ENCODE results near the gene NUP214. TPM values are rescaled to one million over a fixed set of nuclear protein-coding genes. Genes with fewer than 3 reads are reported as not detected.

NUP214 gene
- 45.4 and 51.5 TPM in 2 replicates for total RNA-seq
- long read RNA-seq, partial matches to known transcripts, result 28 of 38 reads
- long read RNA-seq, other reads (novel, unspliced or antisense), result 10 of 38 reads

DNA sequence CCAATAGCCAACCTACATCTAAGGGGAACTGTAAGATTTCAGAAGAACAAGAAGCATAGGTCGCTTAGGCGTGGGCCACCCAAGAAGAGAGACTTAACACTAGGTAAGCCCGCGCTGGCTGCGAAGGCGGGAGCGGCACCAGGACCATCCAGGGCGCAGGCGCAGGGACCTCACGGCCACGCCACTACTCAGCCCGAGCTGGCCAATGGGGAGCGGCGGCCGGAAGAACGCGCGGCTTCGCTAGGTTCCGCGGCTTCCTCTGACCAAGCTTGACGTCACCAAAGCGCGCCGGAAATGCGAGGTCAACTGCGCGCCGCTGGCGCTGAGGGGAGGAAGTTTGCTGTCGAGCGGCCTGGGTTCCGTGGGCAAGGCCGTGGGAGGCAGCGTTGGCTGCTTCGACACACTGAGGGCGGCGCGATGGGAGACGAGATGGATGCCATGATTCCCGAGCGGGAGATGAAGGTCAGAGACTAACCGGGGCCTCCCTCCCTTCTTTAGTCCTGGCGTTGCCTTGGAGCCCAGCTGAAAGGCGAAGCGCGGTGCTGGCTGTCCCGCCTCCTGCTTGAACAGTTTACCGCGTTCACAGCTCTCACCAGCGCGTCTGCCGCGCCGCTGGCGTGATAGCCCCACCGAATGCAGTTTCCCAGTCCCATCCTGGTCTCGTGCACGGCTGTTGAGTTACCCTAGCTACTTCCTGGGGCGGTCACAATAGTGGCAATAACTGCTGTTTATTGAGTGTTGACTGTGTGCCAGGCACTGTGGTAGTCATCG, at the start of gene NUP214:
NUP214 (plus strand) TSS at position 299 of the 771 bp plus-strand sequence; CDS start at position 418, 119 bp downstream.
- TF ChIP-seq CTCF (IDR thresholded peaks at IDR 0.05), result no peak
- peak; percentile 99 for DNase-seq (ENCODE audit: extremely low spot score, unreplicated experiment)
- peaks cover 16% of the 10 kb centered on the region for H3K4me1 Mint-ChIP-seq (ENCODE audit: unreplicated experiment)
- peak within 1 kb of the TSS; percentile 99 for H3K4me3 Mint-ChIP-seq (ENCODE audit: unreplicated experiment)
- H3K27me3 Mint-ChIP-seq (ENCODE audit: unreplicated experiment), result no peaks in the 10 kb centered on the region
- no peaks in the 10 kb centered on the region for H3K9me3 Mint-ChIP-seq (ENCODE audit: unreplicated experiment)
- peaks cover 20% of the 10 kb centered on the region for H3K36me3 Mint-ChIP-seq (ENCODE audit: unreplicated experiment)
- H3K27ac Mint-ChIP-seq (ENCODE audit: unreplicated experiment), result peak within 1 kb of the TSS; percentile 97

DNA sequence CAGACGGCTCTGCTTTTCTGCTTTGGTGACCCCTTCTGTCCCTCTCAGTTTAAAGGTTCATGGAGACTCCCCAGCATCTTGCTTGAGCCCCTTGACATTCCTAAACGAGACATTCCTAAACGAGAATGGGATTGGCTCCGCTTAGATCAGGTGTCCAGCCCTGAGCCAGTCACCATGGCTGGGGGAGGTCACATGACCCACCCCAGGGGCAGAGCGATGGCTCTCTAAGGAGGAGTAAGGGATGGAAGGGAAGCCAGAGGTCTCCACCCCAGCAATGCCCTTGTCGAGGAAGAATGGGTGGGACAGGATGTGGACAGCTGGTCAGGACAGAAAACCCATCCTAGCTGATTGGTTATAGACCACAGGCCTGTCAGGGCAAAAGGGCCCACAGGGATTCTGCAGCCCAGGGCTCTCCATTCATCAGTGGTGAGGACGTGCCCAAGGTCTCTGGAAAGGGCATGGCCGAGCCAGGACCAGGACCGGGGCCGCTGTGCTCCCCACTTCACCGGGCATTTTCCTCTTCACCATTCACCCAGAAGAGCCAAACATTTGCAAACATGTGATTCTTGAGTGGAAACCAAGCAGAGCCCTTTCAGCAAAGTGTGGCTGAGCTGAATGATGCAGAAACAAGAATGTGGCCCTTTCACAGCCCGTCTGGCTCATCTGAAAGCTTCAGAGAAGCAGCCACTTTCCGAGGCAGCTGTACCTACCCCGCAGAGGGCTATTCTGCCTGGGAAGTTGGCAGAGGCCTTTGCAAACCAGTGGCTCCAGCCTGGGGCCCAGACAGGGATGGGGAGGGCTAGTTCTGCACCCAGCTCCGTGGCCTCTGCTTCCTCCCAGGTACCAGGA, 48.8 kb upstream of the NUP214 start:
- H3K4me3 Mint-ChIP-seq (ENCODE audit: unreplicated experiment), result no peak overlapping the region
- H3K9me3 Mint-ChIP-seq (ENCODE audit: unreplicated experiment), result no peaks in the 10 kb centered on the region
- no peaks in the 10 kb centered on the region for H3K4me1 Mint-ChIP-seq (ENCODE audit: unreplicated experiment)
- no peak for TF ChIP-seq CTCF (IDR thresholded peaks at IDR 0.05)
- no peak for DNase-seq (ENCODE audit: extremely low spot score, unreplicated experiment)
- peaks cover 13% of the 10 kb centered on the region for H3K27me3 Mint-ChIP-seq (ENCODE audit: unreplicated experiment)
- H3K27ac Mint-ChIP-seq (ENCODE audit: unreplicated experiment), result no peak overlapping the region
- H3K36me3 Mint-ChIP-seq (ENCODE audit: unreplicated experiment), result no peaks in the 10 kb centered on the region

- H3K36me3 Mint-ChIP-seq (ENCODE audit: unreplicated experiment), result no peaks in the 10 kb centered on the region
- no peak overlapping the region for H3K4me3 Mint-ChIP-seq (ENCODE audit: unreplicated experiment)
- H3K27ac Mint-ChIP-seq (ENCODE audit: unreplicated experiment), result no peak overlapping the region
- no peaks in the 10 kb centered on the region for H3K9me3 Mint-ChIP-seq (ENCODE audit: unreplicated experiment)
- no peaks in the 10 kb centered on the region for H3K4me1 Mint-ChIP-seq (ENCODE audit: unreplicated experiment)
- H3K27me3 Mint-ChIP-seq (ENCODE audit: unreplicated experiment), result peaks cover 7% of the 10 kb centered on the region
- TF ChIP-seq CTCF (IDR thresholded peaks at IDR 0.05), result no peak
- no peak for DNase-seq (ENCODE audit: extremely low spot score, unreplicated experiment)
These were observed 46.7 kb upstream of the NUP214 start for GRCh38 chr9:131078427-131079366.

DNA sequence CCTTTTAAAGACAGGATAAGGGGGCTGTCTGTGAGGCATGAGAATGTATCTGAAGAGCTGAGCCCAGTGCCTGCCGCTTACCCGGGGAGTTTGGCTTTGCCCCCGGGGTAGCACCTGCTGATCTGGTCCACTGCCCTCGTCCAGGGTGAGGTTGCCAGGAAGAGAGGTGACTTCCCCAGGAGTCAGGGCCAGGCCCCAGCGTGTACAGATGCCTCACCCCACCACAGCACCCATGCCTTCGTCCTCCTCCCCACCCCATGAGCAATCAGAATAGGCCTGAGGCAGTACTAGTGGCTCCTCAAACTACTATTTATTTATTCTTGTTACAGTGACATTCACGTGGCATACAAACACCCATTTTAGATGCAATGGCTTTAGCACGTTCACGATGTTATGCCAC, 44.8 kb upstream of the NUP214 start:
- Mint-ChIP-seq H3K4me1 (ENCODE audit: unreplicated experiment) (no peaks in the 10 kb centered on the region), H3K9me3 (ENCODE audit: unreplicated experiment) (no peaks in the 10 kb centered on the region), H3K4me3 (ENCODE audit: unreplicated experiment) (no peak overlapping the region), H3K36me3 (ENCODE audit: unreplicated experiment) (no peaks in the 10 kb centered on the region), H3K27me3 (ENCODE audit: unreplicated experiment) (peaks cover 13% of the 10 kb centered on the region), H3K27ac (ENCODE audit: unreplicated experiment) (no peak overlapping the region)
- no peak for DNase-seq (ENCODE audit: extremely low spot score, unreplicated experiment)
- TF ChIP-seq CTCF (IDR thresholded peaks at IDR 0.05), result no peak

All from osteocyte (in vitro differentiated cells).